ENCODE results near the gene JARID2. TPM values are rescaled to one million over a fixed set of nuclear protein-coding genes. Genes with fewer than 3 reads are reported as not detected.

JARID2 gene
- total RNA-seq, 2 experiments from 2014 or later = 33.0 to 33.2 TPM

- POLR2A ChIA-PET = no interaction called here
- Mint-ChIP-seq H3K9me3 (ENCODE audit: insufficient read depth) (no peaks in the 10 kb centered on the region), H3K36me3 (ENCODE audit: low read depth) (peaks cover 66% of the 10 kb centered on the region), H3K4me1 (ENCODE audit: low read depth) (peaks cover 96% of the 10 kb centered on the region), H3K27ac (no peak overlapping the region), H3K27me3 (ENCODE audit: low read depth) (no peaks in the 10 kb centered on the region), H3K4me3 (no peak overlapping the region)
- CTCF ChIA-PET = no interaction called here
- ATAC-seq (no peak), DNase-seq (no peak)
Observed at GRCh38 chr6:15256538-15257271, 10.8 kb downstream of the JARID2 start.

GRCh38 chr6:15257357-15258132 lies 11.7 kb downstream of the JARID2 start:
- POLR2A ChIA-PET = no interaction called here
- peaks cover 93% of the 10 kb centered on the region for H3K4me1 Mint-ChIP-seq (ENCODE audit: low read depth)

GRCh38 chr6:15259766-15260098 lies 13.9 kb downstream of the JARID2 start:
- ATAC-seq (no peak), DNase-seq (no peak)
- POLR2A ChIA-PET = interaction anchor here (2.3 kb wide), 1 partner anchor 10 kb away, joined by 11 read pairs; no protein-coding TSS in a partner anchor
- Mint-ChIP-seq H3K9me3 (ENCODE audit: insufficient read depth) (no peaks in the 10 kb centered on the region), H3K27me3 (ENCODE audit: low read depth) (no peaks in the 10 kb centered on the region), H3K4me1 (ENCODE audit: low read depth) (peaks cover 91% of the 10 kb centered on the region), H3K27ac (no peak overlapping the region), H3K4me3 (no peak overlapping the region), H3K36me3 (ENCODE audit: low read depth) (peaks cover 59% of the 10 kb centered on the region)
- CTCF ChIA-PET = no interaction called here

More at GRCh38 chr6:15257357-15258132, 11.7 kb downstream of the JARID2 start:
- DNase-seq (no peak), ATAC-seq (no peak)
- Mint-ChIP-seq H3K9me3 (ENCODE audit: insufficient read depth) (no peaks in the 10 kb centered on the region), H3K4me3 (no peak overlapping the region), H3K27ac (no peak overlapping the region), H3K36me3 (ENCODE audit: low read depth) (peaks cover 68% of the 10 kb centered on the region), H3K27me3 (ENCODE audit: low read depth) (no peaks in the 10 kb centered on the region)
- CTCF ChIA-PET = no interaction called here

GRCh38 chr6:15260099-15260821 lies 14.4 kb downstream of the JARID2 start:
- peaks cover 60% of the 10 kb centered on the region for H3K36me3 Mint-ChIP-seq (ENCODE audit: low read depth)
- H3K27me3 Mint-ChIP-seq (ENCODE audit: low read depth) = no peaks in the 10 kb centered on the region
- H3K4me3 Mint-ChIP-seq = no peak overlapping the region
- DNase-seq = no peak
- ChIA-PET CTCF (no interaction called here), POLR2A (interaction anchor here (2.3 kb wide), 1 partner anchor 11 kb away, joined by 11 read pairs; no protein-coding TSS in a partner anchor)
- no peaks in the 10 kb centered on the region for H3K9me3 Mint-ChIP-seq (ENCODE audit: insufficient read depth)
- peaks cover 91% of the 10 kb centered on the region for H3K4me1 Mint-ChIP-seq (ENCODE audit: low read depth)
- H3K27ac Mint-ChIP-seq = no peak overlapping the region
- ATAC-seq = no peak

GRCh38 chr6:15263780-15264374 lies 18.0 kb downstream of the JARID2 start:
- peak overlapping the region; percentile 3 for H3K4me3 Mint-ChIP-seq
- DNase-seq (no peak), ATAC-seq (no peak)
- H3K9me3 Mint-ChIP-seq (ENCODE audit: insufficient read depth) = no peaks in the 10 kb centered on the region
- H3K4me1 Mint-ChIP-seq (ENCODE audit: low read depth) = peaks cover 90% of the 10 kb centered on the region
- no peaks in the 10 kb centered on the region for H3K27me3 Mint-ChIP-seq (ENCODE audit: low read depth)
- no peak overlapping the region for H3K27ac Mint-ChIP-seq
- POLR2A ChIA-PET = interaction anchor here (1.3 kb wide), 1 partner anchor 15 kb away, joined by 6 read pairs; no protein-coding TSS in a partner anchor
- CTCF ChIA-PET = interaction anchor here (3.1 kb wide), 1 partner anchor 9 kb away, joined by 12 read pairs; no protein-coding TSS in a partner anchor
- H3K36me3 Mint-ChIP-seq (ENCODE audit: low read depth) = peaks cover 38% of the 10 kb centered on the region

GRCh38 chr6:15264412-15264811 lies 18.5 kb downstream of the JARID2 start:
- Mint-ChIP-seq H3K27ac (peak overlapping the region; percentile 86), H3K27me3 (ENCODE audit: low read depth) (no peaks in the 10 kb centered on the region), H3K36me3 (ENCODE audit: low read depth) (peaks cover 35% of the 10 kb centered on the region), H3K9me3 (ENCODE audit: insufficient read depth) (no peaks in the 10 kb centered on the region), H3K4me3 (peak overlapping the region; percentile 32), H3K4me1 (ENCODE audit: low read depth) (peaks cover 85% of the 10 kb centered on the region)
- ATAC-seq (peak; percentile 10), DNase-seq (no peak)
- ChIA-PET CTCF (interaction anchor here (3.1 kb wide), 1 partner anchor 10 kb away, joined by 12 read pairs; no protein-coding TSS in a partner anchor), POLR2A (interaction anchor here (0.6 to 1.3 kb wide), 3 partner anchors 9 to 19 kb away, joined by 3 to 6 read pairs (median 4); partner anchors contain the start of gene JARID2)

- H3K9me3 Mint-ChIP-seq (ENCODE audit: insufficient read depth) = no peaks in the 10 kb centered on the region
- ATAC-seq = peak; percentile 40
- no peak for DNase-seq
- peak overlapping the region; percentile 61 for H3K27ac Mint-ChIP-seq
- H3K36me3 Mint-ChIP-seq (ENCODE audit: low read depth) = peaks cover 34% of the 10 kb centered on the region
- peak overlapping the region; percentile 42 for H3K4me3 Mint-ChIP-seq
- POLR2A ChIA-PET = interaction anchor here (0.6 to 1.4 kb wide), 6 partner anchors 10 to 123 kb away, joined by 3 to 6 read pairs (median 3); partner anchors contain the start of gene JARID2
- H3K4me1 Mint-ChIP-seq (ENCODE audit: low read depth) = peaks cover 84% of the 10 kb centered on the region
- CTCF ChIA-PET = interaction anchor here (1.0 to 3.1 kb wide), 4 partner anchors 10 to 359 kb away, joined by 3 to 12 read pairs (median 6); no protein-coding TSS in a partner anchor
- H3K27me3 Mint-ChIP-seq (ENCODE audit: low read depth) = no peaks in the 10 kb centered on the region
Observed at GRCh38 chr6:15264902-15265761, 19.3 kb downstream of the JARID2 start.

GRCh38 chr6:15265787-15266186 lies 19.9 kb downstream of the JARID2 start:
- Mint-ChIP-seq H3K4me1 (ENCODE audit: low read depth) (peaks cover 81% of the 10 kb centered on the region), H3K4me3 (no peak overlapping the region), H3K9me3 (ENCODE audit: insufficient read depth) (no peaks in the 10 kb centered on the region), H3K27me3 (ENCODE audit: low read depth) (no peaks in the 10 kb centered on the region), H3K36me3 (ENCODE audit: low read depth) (peaks cover 29% of the 10 kb centered on the region), H3K27ac (peak overlapping the region; percentile 62)
- CTCF ChIA-PET = interaction anchor here (1.0 to 3.1 kb wide), 7 partner anchors 9 to 358 kb away, joined by 3 to 12 read pairs (median 5); no protein-coding TSS in a partner anchor
- no peak for DNase-seq
- ATAC-seq = no peak
- POLR2A ChIA-PET = interaction anchor here (1.1 to 3.7 kb wide), 4 partner anchors 17 to 123 kb away, joined by 3 to 13 read pairs (median 3); no protein-coding TSS in a partner anchor

GRCh38 chr6:15266423-15266996 lies 20.6 kb downstream of the JARID2 start:
- ATAC-seq = peak; percentile 55

GRCh38 chr6:15267221-15267620 lies 21.4 kb downstream of the JARID2 start:
- Mint-ChIP-seq H3K27ac (peak overlapping the region; percentile 59), H3K4me1 (ENCODE audit: low read depth) (peaks cover 79% of the 10 kb centered on the region), H3K36me3 (ENCODE audit: low read depth) (peaks cover 28% of the 10 kb centered on the region), H3K9me3 (ENCODE audit: insufficient read depth) (no peaks in the 10 kb centered on the region), H3K4me3 (no peak overlapping the region), H3K27me3 (ENCODE audit: low read depth) (no peaks in the 10 kb centered on the region)
- DNase-seq (no peak), ATAC-seq (no peak)
- CTCF ChIA-PET = interaction anchor here (1.3 to 2.7 kb wide), 3 partner anchors 8 to 29 kb away, joined by 5 to 9 read pairs (median 5); no protein-coding TSS in a partner anchor
- POLR2A ChIA-PET = interaction anchor here (1.0 to 3.7 kb wide), 2 partner anchors 14 to 18 kb away, joined by 4 to 13 read pairs; no protein-coding TSS in a partner anchor

More at GRCh38 chr6:15266423-15266996, 20.6 kb downstream of the JARID2 start:
- Mint-ChIP-seq H3K27me3 (ENCODE audit: low read depth) (no peaks in the 10 kb centered on the region), H3K4me1 (ENCODE audit: low read depth) (peaks cover 82% of the 10 kb centered on the region), H3K36me3 (ENCODE audit: low read depth) (peaks cover 30% of the 10 kb centered on the region), H3K9me3 (ENCODE audit: insufficient read depth) (no peaks in the 10 kb centered on the region), H3K27ac (peak overlapping the region; percentile 62), H3K4me3 (peak overlapping the region; percentile 17)
- POLR2A ChIA-PET = interaction anchor here (1.0 to 3.7 kb wide), 4 partner anchors 14 to 122 kb away, joined by 3 to 13 read pairs (median 4); no protein-coding TSS in a partner anchor
- DNase-seq = no peak
- CTCF ChIA-PET = interaction anchor here (1.0 to 3.1 kb wide), 6 partner anchors 9 to 196 kb away, joined by 3 to 12 read pairs (median 5); no protein-coding TSS in a partner anchor
